Glutamatergic neuron (in vitro differentiated cells): Measurements from ENCODE around the gene OR2T35. TPM values are rescaled to one million over a fixed set of nuclear protein-coding genes. Genes with fewer than 3 reads are reported as not detected.

ENCODE experiments used
- DNase-seq: peaks from one replicate; pipeline ENCODE4 v3.0.0; 2022
- H3K27ac Mint-ChIP-seq: one replicate; pipeline ENCODE4 v1.8.0; 2020; ENCODE audit warnings: mild to moderate bottlenecking, mixed read lengths, inconsistent platforms; ENCODE audit not compliant: unreplicated experiment
- H3K27me3 Mint-ChIP-seq: one replicate; pipeline ENCODE4 v1.8.0; 2020; ENCODE audit warnings: mild to moderate bottlenecking, moderate library complexity, mixed read lengths, inconsistent platforms; ENCODE audit not compliant: unreplicated experiment
- H3K36me3 Mint-ChIP-seq: one replicate; pipeline ENCODE4 v1.8.0; 2020; ENCODE audit warnings: mild to moderate bottlenecking, mixed read lengths, inconsistent platforms; ENCODE audit not compliant: unreplicated experiment
- H3K4me1 Mint-ChIP-seq: one replicate; pipeline ENCODE4 v1.8.0; 2020; ENCODE audit warnings: mild to moderate bottlenecking, low read depth, mixed read lengths, inconsistent platforms; ENCODE audit not compliant: unreplicated experiment
- H3K4me3 Mint-ChIP-seq: one replicate; pipeline ENCODE4 v1.8.0; 2020; ENCODE audit warnings: mild to moderate bottlenecking, mixed read lengths, inconsistent platforms; ENCODE audit not compliant: unreplicated experiment
- H3K9me3 Mint-ChIP-seq: one replicate; pipeline ENCODE4 v1.8.0; 2020; ENCODE audit warnings: mild to moderate bottlenecking, moderate library complexity, mixed read lengths, inconsistent platforms; ENCODE audit not compliant: unreplicated experiment
- total RNA-seq: library from RNA; stranded (reverse); fragmentation: NEBNext Ultra II Directional; extraction: Animal tissue kit (Norgen Biotek cat#: 25700); gene quantifications from one replicate; pipeline ENCODE4 v1.2.1, GENCODE V29; 2021; ENCODE audit not compliant: unreplicated experiment
- TF ChIP-seq, protein P1 (sequence below): fragments of 200-600 bp; sonication (generic); IDR thresholded peaks from one replicate; pipeline ENCODE4 v1.5.0; 2021; ENCODE audit not compliant: partially characterized antibody, unreplicated experiment

The OR2T35 gene
- total RNA-seq, 1 donor from 2014 or later = not detected

DNA sequence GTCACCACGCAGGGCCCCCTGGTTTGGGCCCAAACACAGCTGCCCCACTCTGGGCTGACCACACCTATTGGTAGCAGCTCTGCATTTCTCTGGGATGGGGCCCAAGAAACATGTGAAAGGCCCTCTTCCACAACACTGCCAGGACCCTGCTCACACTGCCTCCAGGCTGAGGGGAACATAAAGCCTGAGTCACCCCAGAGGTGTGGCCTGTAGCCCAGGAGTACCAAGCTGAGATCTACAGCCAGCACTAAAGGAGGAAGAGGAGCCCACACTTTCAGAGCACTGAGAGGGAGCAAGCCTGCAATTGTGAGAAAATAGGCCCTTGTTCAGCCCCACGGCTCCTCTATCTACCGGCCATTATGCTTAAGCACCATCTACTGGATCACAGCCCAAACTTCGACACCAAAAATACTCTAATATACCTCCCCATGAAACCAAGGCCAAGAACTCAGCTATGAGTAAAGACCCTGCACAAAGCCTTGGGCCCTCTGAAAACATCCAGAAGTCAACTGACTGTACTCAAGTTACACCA lies 33.1 kb downstream of the OR2T35 start:
- peaks cover 5% of the 10 kb centered on the region for H3K9me3 Mint-ChIP-seq
- no peak overlapping the region for H3K4me3 Mint-ChIP-seq
- no peaks in the 10 kb centered on the region for H3K36me3 Mint-ChIP-seq
- DNase-seq = no peak
- no peaks in the 10 kb centered on the region for H3K27me3 Mint-ChIP-seq
- H3K4me1 Mint-ChIP-seq = no peaks in the 10 kb centered on the region
- H3K27ac Mint-ChIP-seq = no peak overlapping the region
- TF ChIP-seq, protein P1, sequence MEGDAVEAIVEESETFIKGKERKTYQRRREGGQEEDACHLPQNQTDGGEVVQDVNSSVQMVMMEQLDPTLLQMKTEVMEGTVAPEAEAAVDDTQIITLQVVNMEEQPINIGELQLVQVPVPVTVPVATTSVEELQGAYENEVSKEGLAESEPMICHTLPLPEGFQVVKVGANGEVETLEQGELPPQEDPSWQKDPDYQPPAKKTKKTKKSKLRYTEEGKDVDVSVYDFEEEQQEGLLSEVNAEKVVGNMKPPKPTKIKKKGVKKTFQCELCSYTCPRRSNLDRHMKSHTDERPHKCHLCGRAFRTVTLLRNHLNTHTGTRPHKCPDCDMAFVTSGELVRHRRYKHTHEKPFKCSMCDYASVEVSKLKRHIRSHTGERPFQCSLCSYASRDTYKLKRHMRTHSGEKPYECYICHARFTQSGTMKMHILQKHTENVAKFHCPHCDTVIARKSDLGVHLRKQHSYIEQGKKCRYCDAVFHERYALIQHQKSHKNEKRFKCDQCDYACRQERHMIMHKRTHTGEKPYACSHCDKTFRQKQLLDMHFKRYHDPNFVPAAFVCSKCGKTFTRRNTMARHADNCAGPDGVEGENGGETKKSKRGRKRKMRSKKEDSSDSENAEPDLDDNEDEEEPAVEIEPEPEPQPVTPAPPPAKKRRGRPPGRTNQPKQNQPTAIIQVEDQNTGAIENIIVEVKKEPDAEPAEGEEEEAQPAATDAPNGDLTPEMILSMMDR = no peak

DNA sequence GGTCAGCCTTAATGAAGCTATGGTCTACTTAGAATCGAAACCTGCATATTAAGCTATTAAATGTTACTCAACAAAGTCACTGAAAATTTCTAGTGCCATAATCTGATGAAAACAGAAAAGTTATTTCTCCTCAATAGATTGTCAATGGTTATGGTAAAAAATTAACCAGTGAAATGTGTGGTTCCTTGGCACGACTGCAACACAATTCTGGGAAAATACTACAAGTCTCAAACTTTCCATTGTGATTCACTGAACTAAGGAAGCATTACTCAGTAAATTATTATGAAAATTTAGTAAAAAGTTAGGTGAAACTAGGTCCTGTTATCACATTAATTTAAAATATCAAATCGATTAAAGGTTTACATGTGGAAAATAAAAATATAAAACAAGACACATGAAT lies 34.8 kb downstream of the OR2T35 start:
- Mint-ChIP-seq H3K27me3 (no peaks in the 10 kb centered on the region), H3K4me3 (no peak overlapping the region), H3K27ac (no peak overlapping the region), H3K9me3 (peaks cover 8% of the 10 kb centered on the region), H3K4me1 (no peaks in the 10 kb centered on the region), H3K36me3 (no peaks in the 10 kb centered on the region)
- no peak for DNase-seq
- TF ChIP-seq, protein P1 = no peak

DNA sequence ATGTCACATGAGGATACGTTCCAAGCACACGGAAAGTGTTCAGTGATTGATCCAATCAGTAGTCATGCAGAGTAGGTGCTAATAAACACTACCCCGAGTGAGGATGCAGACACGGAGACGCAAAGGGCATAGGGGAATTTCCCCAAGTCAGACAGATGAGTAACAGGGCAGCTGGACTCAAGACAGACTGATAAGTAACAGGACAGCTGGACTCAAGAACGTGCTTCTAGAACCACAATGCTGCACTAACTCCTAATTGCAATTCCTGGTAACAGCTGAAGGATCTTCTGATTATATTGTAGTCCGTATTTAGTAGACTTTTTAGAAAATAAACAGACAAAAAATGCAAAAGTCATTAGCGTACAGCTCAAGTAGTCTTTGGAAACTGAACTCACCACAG lies 45.7 kb downstream of the OR2T35 start:
- TF ChIP-seq, protein P1 = no peak
- Mint-ChIP-seq H3K27ac (no peak overlapping the region), H3K27me3 (no peaks in the 10 kb centered on the region), H3K36me3 (peaks cover 4% of the 10 kb centered on the region), H3K4me1 (no peaks in the 10 kb centered on the region), H3K9me3 (peaks cover 1% of the 10 kb centered on the region), H3K4me3 (no peak overlapping the region)
- no peak for DNase-seq

DNA sequence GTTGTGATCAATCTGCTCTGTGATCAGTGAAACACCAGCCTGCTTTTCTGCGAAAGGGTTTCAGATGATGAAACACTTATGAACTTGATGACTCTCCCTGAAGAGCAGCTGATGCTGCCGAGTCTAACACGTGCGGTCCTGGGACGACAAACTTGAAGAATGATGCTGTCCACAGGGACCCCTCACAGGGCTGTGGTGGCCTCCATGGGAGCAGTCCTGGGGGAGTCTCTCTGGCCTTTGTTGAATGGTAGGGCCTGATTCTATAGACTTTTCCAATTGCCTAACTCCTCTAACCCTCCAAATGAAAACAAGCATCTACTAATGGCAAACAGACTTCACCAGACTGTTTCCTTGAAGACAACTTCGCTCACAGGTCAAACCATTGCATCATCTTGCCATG lies 47.5 kb downstream of the OR2T35 start, which contains the start of gene OR2T10:
OR2T10 (minus strand) TSS at position 112 of the 400 bp plus-strand sequence. CDS start 3,932 bp downstream, outside the sequence.
- Mint-ChIP-seq H3K27me3 (no peaks in the 10 kb centered on the region), H3K4me1 (no peaks in the 10 kb centered on the region), H3K4me3 (no peak within 1 kb of the TSS), H3K36me3 (peaks cover 4% of the 10 kb centered on the region), H3K27ac (no peak within 1 kb of the TSS), H3K9me3 (peaks cover 3% of the 10 kb centered on the region)
- no peak for DNase-seq
- TF ChIP-seq, protein P1 = no peak

DNA sequence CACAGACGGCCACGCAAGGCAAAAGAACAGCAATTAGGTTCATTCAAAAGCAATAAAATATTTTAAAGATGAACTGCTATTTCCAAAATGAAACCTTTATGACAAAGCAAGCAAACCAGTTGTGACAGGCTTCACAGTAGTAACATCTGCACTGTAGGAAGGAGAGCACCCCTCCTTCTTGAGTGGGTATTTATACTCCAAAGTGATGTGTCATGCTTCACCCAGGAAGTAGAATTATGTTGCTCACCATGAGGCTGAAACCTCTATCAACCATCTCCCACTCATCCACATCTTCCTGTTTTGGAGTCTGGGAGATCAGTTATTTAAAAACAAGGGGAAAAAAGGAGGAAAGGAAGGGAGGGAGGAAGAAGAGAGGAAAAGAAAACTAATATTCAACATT lies 48.5 kb downstream of the OR2T35 start:
- H3K9me3 Mint-ChIP-seq = peaks cover 5% of the 10 kb centered on the region
- DNase-seq = no peak
- H3K27me3 Mint-ChIP-seq = no peaks in the 10 kb centered on the region
- H3K27ac Mint-ChIP-seq = no peak overlapping the region
- TF ChIP-seq, protein P1 = no peak
- no peaks in the 10 kb centered on the region for H3K4me1 Mint-ChIP-seq
- no peak overlapping the region for H3K4me3 Mint-ChIP-seq
- no peaks in the 10 kb centered on the region for H3K36me3 Mint-ChIP-seq
